ENCODE data around the gene ADCY5. TPM values are rescaled to one million over a fixed set of nuclear protein-coding genes. Genes with fewer than 3 reads are reported as not detected.

The ADCY5 gene
- polyA plus RNA-seq, 2 of the 4 experiments (the other 2 are of a cell fraction) = 0.57 to 0.68 TPM

- ATAC-seq = no peak
- Histone ChIP-seq H3K4me2 (no peak overlapping the region), H3K9me3 (no peaks in the 10 kb centered on the region; the same call in 2 of the 3 replicates), H3K4me3 (no peak overlapping the region), H3K4me1 (no peaks in the 10 kb centered on the region), H3K27ac (no peak overlapping the region)
- TF ChIP-seq ZC3H11A (IDR thresholded peaks at IDR 0.05) (no peak), FOSB (CRISPR knock-in tag; IDR thresholded peaks at IDR 0.05) (no peak), KDM1A (IDR thresholded peaks at IDR 0.05; ENCODE audit: low read depth) (no peak), EHMT2 (IDR thresholded peaks at IDR 0.05; ENCODE audit: low read depth) (no peak), NR3C1 (IDR thresholded peaks at IDR 0.05) (no peak), TP53 (CRISPR knock-in tag; IDR thresholded peaks at IDR 0.05) (no peak), ESRRA (IDR thresholded peaks at IDR 0.05; ENCODE audit: borderline replicate concordance, low read length) (no peak), ZFP36 (IDR thresholded peaks at IDR 0.05; ENCODE audit: borderline replicate concordance, partially characterized antibody) (no peak), HOXB13 (CRISPR knock-in tag; IDR thresholded peaks at IDR 0.05; ENCODE audit: low read depth) (no peak), RCOR1 (IDR thresholded peaks at IDR 0.05; ENCODE audit: low read depth, low read length) (no peak), RAD21 (conservative IDR thresholded peaks at IDR 0.05 in 1 of 2, IDR thresholded peaks at IDR 0.05 in 1 of 2) (no peak), BCL3 (IDR thresholded peaks at IDR 0.05) (no peak), ZSCAN20 (CRISPR knock-in tag; IDR thresholded peaks at IDR 0.05) (no peak), NFE2L2 (conservative IDR thresholded peaks at IDR 0.05; ENCODE audit: low read length) (no peak), BHLHE40 (IDR thresholded peaks at IDR 0.05; ENCODE audit: low read depth, low read length) (no peak), FOSL2 (IDR thresholded peaks at IDR 0.05) (no peak), FOSL2 (CRISPR knock-in tag; IDR thresholded peaks at IDR 0.05) (no peak)
- no peak for FAIRE-seq
- no peak for DNase-seq (ENCODE audit: low read depth in 1 of 2, low spot score in 1 of 2)
- 69% methylated on average over 9 of the region's 9 CpGs for WGBS (ENCODE audit: missing lambda C conversion rate)
- ChIA-PET POLR2A (no interaction called here), CTCF (interaction anchor here (0.9 to 5.5 kb wide), 4 partner anchors 9 to 276 kb away, joined by 3 to 36 read pairs (median 4); no protein-coding TSS in a partner anchor)
Observed at GRCh38 chr3:123283074-123283473, 165.8 kb downstream of the ADCY5 start.

GRCh38 chr3:123282461-123282860 lies 166.4 kb downstream of the ADCY5 start:
- Histone ChIP-seq H3K27ac (no peak overlapping the region), H3K4me3 (no peak overlapping the region), H3K4me1 (no peaks in the 10 kb centered on the region), H3K4me2 (no peak overlapping the region), H3K9me3 (no peaks in the 10 kb centered on the region; the same call in 2 of the 3 replicates)
- FAIRE-seq (no peak), ATAC-seq (no peak), DNase-seq (ENCODE audit: low read depth in 1 of 2, low spot score in 1 of 2) (no peak)
- ChIA-PET CTCF (interaction anchor here (0.9 to 1.3 kb wide), 4 partner anchors 8 to 122 kb away, joined by 3 to 4 read pairs (median 3); no protein-coding TSS in a partner anchor), POLR2A (no interaction called here)
- TF ChIP-seq BHLHE40 (IDR thresholded peaks at IDR 0.05; ENCODE audit: low read depth, low read length) (no peak), ZSCAN20 (CRISPR knock-in tag; IDR thresholded peaks at IDR 0.05) (no peak), PHF8 (IDR thresholded peaks at IDR 0.05; ENCODE audit: borderline replicate concordance, low read depth) (no peak), ZC3H11A (IDR thresholded peaks at IDR 0.05) (no peak), CHD2 (IDR thresholded peaks at IDR 0.05; ENCODE audit: low read length, partially characterized antibody) (no peak)
- WGBS (ENCODE audit: missing lambda C conversion rate) = 59% methylated on average over 8 of the region's 8 CpGs

GRCh38 chr3:123281929-123282328 lies 167.0 kb downstream of the ADCY5 start:
- H3K9me3 ChIP-seq = no peaks in the 10 kb centered on the region; the same call in 2 of the 3 replicates
- no peak overlapping the region for H3K27ac ChIP-seq
- FAIRE-seq (no peak), ATAC-seq (no peak), DNase-seq (ENCODE audit: low read depth in 1 of 2, low spot score in 1 of 2) (no peak)
- 92% methylated on average over 2 of the region's 2 CpGs for WGBS (ENCODE audit: missing lambda C conversion rate)
- POLR2A ChIA-PET = no interaction called here
- CTCF ChIA-PET = interaction anchor here (0.9 to 1.3 kb wide), 2 partner anchors 9 to 122 kb away, joined by 3 read pairs; no protein-coding TSS in a partner anchor
- H3K4me3 ChIP-seq = no peak overlapping the region
- H3K4me1 ChIP-seq = no peaks in the 10 kb centered on the region
- no peak overlapping the region for H3K4me2 ChIP-seq
- TF ChIP-seq JUNB (IDR thresholded peaks at IDR 0.05) (no peak), ESRRA (IDR thresholded peaks at IDR 0.05; ENCODE audit: borderline replicate concordance, low read length) (no peak), KDM5A (IDR thresholded peaks at IDR 0.05) (no peak), SMC3 (IDR thresholded peaks at IDR 0.05) (no peak)

Measured in A549 (cell line).